AG04449 (cell line): ENCODE data around the gene CHD5.

Experiments
- CTCF ChIA-PET: fragments of 350-600 bp; formaldehyde crosslinking; extraction: SDS; loops from one replicate; lab custom pipeline; 2021; ENCODE audit warnings: antibody characterized with exemption; lab: Yijun Ruan, JAX
- POLR2A ChIA-PET: fragments of 400-600, 350-600 bp; formaldehyde crosslinking; extraction: SDS; loops from one replicate; lab custom pipeline; 2020; ENCODE audit warnings: antibody characterized with exemption, inconsistent platforms; lab: Yijun Ruan, JAX
- DNase-seq: peaks from one replicate; pipeline ENCODE4 v3.0.0-alpha.2; 2010; ENCODE audit warnings: low read depth, low spot score
- H3K4me3 ChIP-seq: 2 replicates; pipeline ENCODE4 v1.5.1; 2011; ENCODE audit warnings: low read depth, mild to moderate bottlenecking, control low read depth, low read length
- TF ChIP-seq, protein P1 (sequence below): IDR thresholded peaks from one replicate; pipeline ENCODE4 v1.5.1; 2011; ENCODE audit warnings: mild to moderate bottlenecking, moderate library complexity, low read length, control low read depth, inconsistent platforms; ENCODE audit not compliant: insufficient read depth; ENCODE audit errors: missing control alignments

CHD5 gene

DNA sequence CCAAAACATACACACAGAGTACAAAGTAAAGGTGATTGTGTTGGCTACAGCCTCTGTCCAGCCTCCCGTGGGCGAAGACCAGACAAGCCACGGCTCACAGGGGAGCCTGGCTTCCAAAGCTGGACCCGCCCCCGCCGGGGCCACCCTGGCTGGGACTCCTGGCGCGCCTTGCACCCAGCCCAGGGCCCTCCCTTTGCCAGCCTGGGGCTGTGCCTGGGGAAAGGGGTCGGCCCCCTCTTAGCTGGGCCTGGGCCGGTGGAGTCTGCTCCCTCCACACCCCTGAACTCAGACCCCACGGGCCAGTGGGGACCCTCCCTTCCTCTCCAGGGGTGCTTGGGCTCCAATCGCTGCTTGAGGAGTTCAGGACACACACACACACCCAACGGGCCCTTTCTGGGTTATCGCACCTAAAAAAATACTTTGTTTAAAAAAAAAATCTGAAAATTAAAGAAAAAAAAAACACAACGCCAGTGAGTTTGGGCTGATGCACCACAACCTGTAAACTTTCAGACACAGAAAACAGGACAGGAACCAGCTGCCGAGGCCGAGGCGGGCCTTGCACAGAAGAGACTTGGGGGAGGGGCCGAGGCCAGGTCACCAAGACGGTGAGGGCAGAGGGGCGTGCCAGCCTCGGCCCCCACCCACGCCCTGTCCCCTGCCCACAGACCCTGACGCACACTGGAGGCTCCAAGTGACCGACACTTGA is 78.1 kb downstream of the CHD5 start:
- H3K4me3 ChIP-seq = no peak overlapping the region
- ChIA-PET POLR2A (no interaction called here), CTCF (no interaction called here)
- no peak for DNase-seq
- TF ChIP-seq, protein P1, sequence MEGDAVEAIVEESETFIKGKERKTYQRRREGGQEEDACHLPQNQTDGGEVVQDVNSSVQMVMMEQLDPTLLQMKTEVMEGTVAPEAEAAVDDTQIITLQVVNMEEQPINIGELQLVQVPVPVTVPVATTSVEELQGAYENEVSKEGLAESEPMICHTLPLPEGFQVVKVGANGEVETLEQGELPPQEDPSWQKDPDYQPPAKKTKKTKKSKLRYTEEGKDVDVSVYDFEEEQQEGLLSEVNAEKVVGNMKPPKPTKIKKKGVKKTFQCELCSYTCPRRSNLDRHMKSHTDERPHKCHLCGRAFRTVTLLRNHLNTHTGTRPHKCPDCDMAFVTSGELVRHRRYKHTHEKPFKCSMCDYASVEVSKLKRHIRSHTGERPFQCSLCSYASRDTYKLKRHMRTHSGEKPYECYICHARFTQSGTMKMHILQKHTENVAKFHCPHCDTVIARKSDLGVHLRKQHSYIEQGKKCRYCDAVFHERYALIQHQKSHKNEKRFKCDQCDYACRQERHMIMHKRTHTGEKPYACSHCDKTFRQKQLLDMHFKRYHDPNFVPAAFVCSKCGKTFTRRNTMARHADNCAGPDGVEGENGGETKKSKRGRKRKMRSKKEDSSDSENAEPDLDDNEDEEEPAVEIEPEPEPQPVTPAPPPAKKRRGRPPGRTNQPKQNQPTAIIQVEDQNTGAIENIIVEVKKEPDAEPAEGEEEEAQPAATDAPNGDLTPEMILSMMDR = no peak

DNA sequence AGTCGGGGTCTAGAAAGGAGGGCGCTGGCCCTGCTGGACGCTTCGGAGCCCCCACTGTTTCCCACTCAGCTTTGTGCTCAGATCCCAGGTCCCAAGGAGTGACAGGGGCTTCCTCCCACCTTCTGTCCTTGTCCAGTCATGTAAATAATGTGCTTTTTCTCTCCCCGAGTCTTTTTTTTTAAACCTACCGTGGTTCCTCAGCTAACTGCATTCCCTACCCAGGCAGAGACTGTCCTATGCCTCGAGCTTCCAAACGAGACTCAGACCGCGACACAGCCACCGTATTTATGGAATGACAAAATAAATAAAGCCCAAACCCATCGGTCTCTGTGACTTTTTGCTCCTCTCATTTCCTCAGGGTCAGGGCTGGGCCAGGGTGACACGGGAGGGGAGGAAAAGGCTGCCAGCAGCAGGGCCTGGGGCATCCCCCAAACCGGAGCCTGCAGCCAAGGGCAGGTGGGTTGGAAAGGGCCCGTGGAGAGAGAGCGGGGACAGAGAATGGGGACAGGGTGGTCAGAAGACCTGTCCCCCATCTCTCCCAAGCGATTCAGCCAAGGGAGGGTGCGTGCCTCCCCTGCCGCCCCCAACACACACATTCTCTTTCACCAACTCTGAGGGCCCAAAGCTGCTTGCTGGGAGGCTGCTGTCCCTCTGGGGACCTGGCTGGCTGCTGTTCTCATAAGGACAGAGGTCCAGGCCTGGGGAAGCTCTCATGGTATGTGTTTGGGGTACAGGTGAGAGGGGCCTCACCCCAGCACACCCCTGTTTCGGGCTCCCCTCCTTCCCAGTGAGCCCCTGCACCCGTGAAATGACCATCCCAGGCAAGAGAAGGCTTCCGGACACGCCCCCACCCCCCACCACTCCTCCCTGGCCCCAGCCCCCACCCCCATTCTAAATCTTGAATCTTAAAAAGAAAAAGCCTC is 79.0 kb downstream of the CHD5 start:
- ChIA-PET POLR2A (no interaction called here), CTCF (no interaction called here)
- H3K4me3 ChIP-seq = no peak overlapping the region
- TF ChIP-seq, protein P1 = no peak
- no peak for DNase-seq

DNA sequence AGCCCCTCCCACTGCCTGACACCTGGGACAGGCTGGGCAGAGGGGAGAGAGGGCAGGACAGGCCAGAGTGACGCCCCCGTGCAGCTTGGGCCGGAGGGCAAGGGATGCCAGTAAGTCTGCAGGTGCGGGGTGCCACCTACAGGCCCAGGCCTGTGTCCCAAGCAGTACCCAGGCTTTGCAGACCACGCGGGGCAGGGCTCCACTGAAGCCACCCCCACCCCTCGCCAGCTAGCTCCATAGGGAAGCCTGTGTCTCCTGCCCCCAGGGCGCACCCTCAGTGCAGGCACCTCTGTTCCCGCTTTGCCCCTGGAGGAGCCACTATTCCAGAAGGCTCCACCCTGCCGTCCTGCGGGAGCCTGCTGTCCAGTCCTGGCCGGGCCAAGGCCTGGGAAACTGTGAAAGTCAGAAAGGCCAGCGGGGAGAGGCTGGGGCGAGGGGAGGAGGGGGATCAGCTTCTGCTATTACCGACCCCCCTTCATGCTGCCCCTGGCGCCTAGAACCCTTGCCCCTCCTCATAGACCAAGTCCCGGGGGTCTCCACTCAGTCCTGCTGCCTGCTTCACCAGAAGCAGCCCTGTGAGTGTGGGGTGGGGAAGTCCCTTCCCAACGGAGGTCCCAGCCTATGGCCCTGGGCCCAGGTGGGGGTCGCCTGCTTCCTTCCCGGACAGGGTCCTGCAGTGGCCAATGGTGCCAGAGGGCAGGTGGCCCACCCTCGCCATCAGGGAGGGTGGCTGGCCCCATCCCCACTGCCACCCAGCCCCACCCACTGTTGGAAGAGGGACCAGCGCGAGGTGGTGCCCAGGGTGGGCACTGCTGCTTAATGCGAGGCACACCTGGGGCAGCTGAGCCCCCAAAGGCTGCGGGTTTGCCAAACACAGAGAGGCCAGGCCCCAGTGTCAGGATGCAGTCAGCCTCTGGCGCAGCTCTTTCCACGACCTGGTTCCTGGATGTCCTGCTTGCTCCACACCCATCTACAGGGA is 80.0 kb downstream of the CHD5 start:
- CTCF ChIA-PET = no interaction called here

DNA sequence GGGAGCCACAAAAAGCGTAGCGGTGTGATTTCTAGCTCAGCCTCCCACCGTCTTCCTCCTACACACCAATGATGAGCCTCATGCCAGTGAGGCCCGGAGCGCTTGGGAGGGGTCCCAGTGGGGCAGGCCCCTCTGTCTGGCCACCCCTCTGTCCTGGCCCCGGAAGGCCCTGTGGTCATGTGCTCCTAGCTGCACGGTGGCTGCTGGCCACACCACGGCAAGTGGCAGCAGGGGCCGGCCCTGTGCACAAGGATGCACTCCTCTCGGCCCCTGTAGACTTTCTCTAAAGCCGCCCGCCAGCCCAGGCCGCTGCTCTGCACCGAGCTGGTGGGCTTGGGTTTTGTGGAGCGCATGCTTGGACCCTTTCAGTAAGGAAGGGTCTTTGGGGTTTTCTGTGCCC is 80.8 kb downstream of the CHD5 start:
- ChIA-PET POLR2A (no interaction called here), CTCF (interaction anchor here (1.8 kb wide), 1 partner anchor 10 kb away, joined by 3 read pairs; no protein-coding TSS in a partner anchor)
- no peak for DNase-seq
- no peak overlapping the region for H3K4me3 ChIP-seq
- TF ChIP-seq, protein P1 = no peak

More for the DNA sequence above, 80.0 kb downstream of the CHD5 start:
- H3K4me3 ChIP-seq = no peak overlapping the region
- DNase-seq = no peak
- POLR2A ChIA-PET = no interaction called here
- TF ChIP-seq, protein P1 = no peak

DNA sequence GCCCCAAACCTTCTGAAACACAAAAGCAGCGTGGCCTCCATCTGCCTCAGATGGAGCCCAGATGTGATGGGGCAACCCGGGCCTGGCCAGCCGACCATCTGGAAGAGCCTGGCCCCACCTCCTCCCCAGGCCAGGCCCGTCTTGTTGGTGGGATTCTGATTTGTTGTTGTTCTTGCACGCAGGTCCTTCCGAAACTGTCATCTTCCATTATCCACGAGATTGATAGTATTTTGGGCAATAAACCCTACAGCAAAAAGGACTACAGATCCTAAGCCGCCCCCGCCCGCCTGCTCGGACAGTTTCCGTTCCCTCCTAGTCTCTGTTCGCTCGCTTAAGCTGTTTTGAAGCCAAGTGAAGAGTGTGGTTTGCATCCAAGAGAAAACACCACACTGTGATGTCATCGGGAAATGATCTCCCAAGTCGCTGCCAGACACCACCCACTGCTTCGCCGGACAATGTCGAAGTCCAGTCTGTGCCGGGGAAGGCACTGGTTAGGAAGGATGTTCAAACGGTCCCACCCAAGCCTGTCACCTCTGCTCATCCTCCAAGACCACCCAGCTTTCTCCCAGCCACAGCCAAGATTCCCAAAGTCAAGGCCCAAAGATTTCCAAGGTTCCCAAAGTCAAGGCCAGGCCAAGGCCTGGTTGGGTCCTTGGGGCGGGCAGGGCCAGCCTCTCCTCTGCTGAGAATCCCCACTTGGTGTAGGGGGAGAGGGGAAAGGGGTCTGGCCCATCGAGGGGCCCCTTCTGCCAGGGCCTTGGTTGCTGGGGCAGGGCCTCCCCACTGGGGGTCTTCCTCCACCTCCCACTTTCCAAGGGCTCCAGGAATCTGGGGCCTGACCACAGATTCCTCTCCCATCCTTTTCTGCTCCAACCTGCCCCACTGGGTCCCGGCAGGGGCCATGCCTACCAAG is 81.6 kb downstream of the CHD5 start:
- CTCF ChIA-PET = interaction anchor here (1.8 kb wide), 1 partner anchor 10 kb away, joined by 3 read pairs; no protein-coding TSS in a partner anchor
- no peak for DNase-seq
- TF ChIP-seq, protein P1 = no peak
- no peak overlapping the region for H3K4me3 ChIP-seq
- POLR2A ChIA-PET = no interaction called here
